GM06990 (cell line): Measurements from ENCODE around the gene SHH.

ENCODE experiments used
- DNase-seq: peaks from one replicate; pipeline ENCODE4 v3.0.0-alpha.2; 2011; ENCODE audit not compliant: insufficient read length; ENCODE audit errors: extremely low read depth
- H3K27me3 ChIP-seq: replicated peaks from 2 replicates; pipeline ENCODE4 v1.6.0; 2011; ENCODE audit warnings: low read length; ENCODE audit not compliant: control insufficient read depth, insufficient read depth
- H3K36me3 ChIP-seq: 2 replicates; pipeline ENCODE4 v1.5.1; 2011; ENCODE audit warnings: low read length; ENCODE audit not compliant: control insufficient read depth, insufficient read depth
- H3K4me3 ChIP-seq: replicated peaks from 2 replicates; pipeline ENCODE4 v1.5.1; 2011; ENCODE audit warnings: low read depth, mild to moderate bottlenecking, control low read depth, low read length
- CTCF ChIP-seq: IDR thresholded peaks from 2 replicates; pipeline ENCODE4 v1.5.1; 2011; ENCODE audit warnings: low read length, control low read depth, mild to moderate bottlenecking, inconsistent platforms; ENCODE audit not compliant: insufficient read depth, poor library complexity, severe bottlenecking

Gene SHH

GRCh38 chr7:155845226-155845625, 33.0 kb upstream of the SHH start:
- peaks cover 1% of the 10 kb centered on the region for H3K27me3 ChIP-seq
- no peak for DNase-seq
- no peak overlapping the region for H3K4me3 ChIP-seq
- no peak for TF ChIP-seq CTCF
- H3K36me3 ChIP-seq = no peaks in the 10 kb centered on the region

GRCh38 chr7:155844526-155844925, 32.3 kb upstream of the SHH start:
- no peak for TF ChIP-seq CTCF
- Histone ChIP-seq H3K36me3 (no peaks in the 10 kb centered on the region), H3K27me3 (peaks cover 1% of the 10 kb centered on the region), H3K4me3 (no peak overlapping the region)
- DNase-seq = no peak

GRCh38 chr7:155844019-155844453, 31.8 kb upstream of the SHH start:
- no peak overlapping the region for H3K4me3 ChIP-seq
- TF ChIP-seq CTCF = no peak
- peaks cover 1% of the 10 kb centered on the region for H3K27me3 ChIP-seq
- no peaks in the 10 kb centered on the region for H3K36me3 ChIP-seq
- DNase-seq = no peak

GRCh38 chr7:155843426-155844018, 31.3 kb upstream of the SHH start:
- no peaks in the 10 kb centered on the region for H3K36me3 ChIP-seq

GRCh38 chr7:155842496-155843265, 30.4 kb upstream of the SHH start:
- Histone ChIP-seq H3K27me3 (peaks cover 1% of the 10 kb centered on the region), H3K4me3 (no peak overlapping the region), H3K36me3 (no peaks in the 10 kb centered on the region)
- no peak for TF ChIP-seq CTCF
- DNase-seq = no peak

More at GRCh38 chr7:155843426-155844018, 31.3 kb upstream of the SHH start:
- no peak overlapping the region for H3K4me3 ChIP-seq
- peaks cover 1% of the 10 kb centered on the region for H3K27me3 ChIP-seq
- no peak for TF ChIP-seq CTCF
- no peak for DNase-seq
